Left kidney (tissue), 2 donors: Measurements from ENCODE around the gene HEPACAM. TPM values are rescaled to one million over a fixed set of nuclear protein-coding genes. Genes with fewer than 3 reads are reported as not detected.

Experiments
- DNase-seq: peaks from one replicate; pipeline ENCODE4 v3.0.0-alpha.2; 2013
- polyA plus RNA-seq: library from polyadenylated mRNA; unstranded; fragments of 120-200 nt; gene quantifications from one replicate; pipeline ENCODE4 v1.2.1, GENCODE V29; 2013; ENCODE audit not compliant: insufficient read length

Gene HEPACAM
- polyA plus RNA-seq, 1 donor, result 2.2 TPM

- DNase-seq, result no peak
These were observed 7.4 kb upstream of the HEPACAM start for GRCh38 chr11:124943254-124943616.

GRCh38 chr11:124942466-124943253 lies 6.8 kb upstream of the HEPACAM start:
- DNase-seq, result no peak

- no peak for DNase-seq
These were observed 5.9 kb upstream of the HEPACAM start for GRCh38 chr11:124941703-124942102.

- DNase-seq, result no peak
These were observed 3.1 kb upstream of the HEPACAM start for GRCh38 chr11:124938970-124939369.

GRCh38 chr11:124938206-124938765 lies 2.4 kb upstream of the HEPACAM start:
- DNase-seq, result no peak

- no peak for DNase-seq
These were observed 1.6 kb upstream of the HEPACAM start for GRCh38 chr11:124937336-124937935.

- no peak for DNase-seq
These were observed 842 bp downstream of the HEPACAM start for GRCh38 chr11:124934862-124935547.

GRCh38 chr11:124930799-124931198 lies 5.0 kb downstream of the HEPACAM start:
- no peak for DNase-seq

- DNase-seq, result no peak
These were observed 6.7 kb downstream of the HEPACAM start for GRCh38 chr11:124928942-124929665.

GRCh38 chr11:124923296-124923695 lies 12.6 kb downstream of the HEPACAM start:
- DNase-seq, result no peak

- DNase-seq, result no peak
These were observed 13.0 kb downstream of the HEPACAM start for GRCh38 chr11:124922831-124923230.

- peak; percentile 79 for DNase-seq
These were observed 14.8 kb downstream of the HEPACAM start for GRCh38 chr11:124920870-124921609.

GRCh38 chr11:124920356-124920755 lies 15.5 kb downstream of the HEPACAM start:
- no peak for DNase-seq

GRCh38 chr11:124919898-124920297 lies 15.9 kb downstream of the HEPACAM start:
- no peak for DNase-seq

GRCh38 chr11:124918950-124919349 lies 16.9 kb downstream of the HEPACAM start, which contains the start of gene HEPN1:
Gene HEPN1, plus strand, starts transcription at chr11:124919250.
- no peak for DNase-seq

GRCh38 chr11:124917115-124917637 lies 18.7 kb downstream of the HEPACAM start:
- DNase-seq, result no peak

- DNase-seq, result no peak
These were observed 19.5 kb downstream of the HEPACAM start for GRCh38 chr11:124916370-124916710.

GRCh38 chr11:124915541-124916369 lies 20.1 kb downstream of the HEPACAM start:
- no peak for DNase-seq

- no peak for DNase-seq
These were observed 33.2 kb downstream of the HEPACAM start for GRCh38 chr11:124902616-124903015.

GRCh38 chr11:124900464-124900863 lies 35.4 kb downstream of the HEPACAM start:
- DNase-seq, result no peak
